Keratinocyte (primary cell): ENCODE data around the gene DENND1A.

Experiments
- CTCF ChIP-seq, 3 experiments: IDR thresholded peaks in 1 of 3; conservative IDR thresholded peaks in 1 of 3; optimal IDR thresholded peaks in 1 of 3; 2 replicates in 2 of 3; 3 replicates in 1 of 3; pipeline versions ENCODE3 to v1.5.1; 2011; ENCODE audit warnings: low read length in 3 of 3, mild to moderate bottlenecking in 3 of 3, moderate library complexity in 2 of 3, control low read depth in 1 of 3, inconsistent platforms in 1 of 3; ENCODE audit not compliant: insufficient read depth in 2 of 3; ENCODE audit errors: extremely low read depth in 1 of 3
- EZH2 ChIP-seq: IDR thresholded peaks from one replicate; pipeline ENCODE4 v1.6.1; 2012; ENCODE audit warnings: inconsistent platforms, mild to moderate bottlenecking, low read length, moderate library complexity

- TF ChIP-seq CTCF (optimal IDR thresholded peaks at IDR 0.05 in 1 of 3, IDR thresholded peaks at IDR 0.05 in 1 of 3, conservative IDR thresholded peaks at IDR 0.05 in 1 of 3; ENCODE audit: extremely low read depth in 1 of 3, insufficient read depth in 2 of 3, low read length in 3 of 3), result no peak
- no peak for TF ChIP-seq EZH2
Observed at GRCh38 chr9:123933440-123934212, 3.7 kb upstream of the DENND1A start.
